M059J (cell line): ENCODE data around the gene ARIH2. TPM values are rescaled to one million over a fixed set of nuclear protein-coding genes. Genes with fewer than 3 reads are reported as not detected.
"Not testable (repeated sequence)": the region's sequence is repeated elsewhere in the genome, so short reads cannot be mapped to it uniquely, and the experiment has no call there.

Experiments
- DNase-seq: peaks from one replicate; pipeline ENCODE4 v3.0.0-alpha.2; 2012; ENCODE audit warnings: low read depth
- total RNA-seq: library from RNA; depleted of rRNA; stranded (reverse); fragments of >200 nt; shearing (Covaris generic); gene quantifications from 2 replicates; pipeline ENCODE4 v1.2.3, GENCODE V29; 2014; rRNA removed

ARIH2 gene
- total RNA-seq, result 88.4 and 94.3 TPM in 2 replicates

DNA sequence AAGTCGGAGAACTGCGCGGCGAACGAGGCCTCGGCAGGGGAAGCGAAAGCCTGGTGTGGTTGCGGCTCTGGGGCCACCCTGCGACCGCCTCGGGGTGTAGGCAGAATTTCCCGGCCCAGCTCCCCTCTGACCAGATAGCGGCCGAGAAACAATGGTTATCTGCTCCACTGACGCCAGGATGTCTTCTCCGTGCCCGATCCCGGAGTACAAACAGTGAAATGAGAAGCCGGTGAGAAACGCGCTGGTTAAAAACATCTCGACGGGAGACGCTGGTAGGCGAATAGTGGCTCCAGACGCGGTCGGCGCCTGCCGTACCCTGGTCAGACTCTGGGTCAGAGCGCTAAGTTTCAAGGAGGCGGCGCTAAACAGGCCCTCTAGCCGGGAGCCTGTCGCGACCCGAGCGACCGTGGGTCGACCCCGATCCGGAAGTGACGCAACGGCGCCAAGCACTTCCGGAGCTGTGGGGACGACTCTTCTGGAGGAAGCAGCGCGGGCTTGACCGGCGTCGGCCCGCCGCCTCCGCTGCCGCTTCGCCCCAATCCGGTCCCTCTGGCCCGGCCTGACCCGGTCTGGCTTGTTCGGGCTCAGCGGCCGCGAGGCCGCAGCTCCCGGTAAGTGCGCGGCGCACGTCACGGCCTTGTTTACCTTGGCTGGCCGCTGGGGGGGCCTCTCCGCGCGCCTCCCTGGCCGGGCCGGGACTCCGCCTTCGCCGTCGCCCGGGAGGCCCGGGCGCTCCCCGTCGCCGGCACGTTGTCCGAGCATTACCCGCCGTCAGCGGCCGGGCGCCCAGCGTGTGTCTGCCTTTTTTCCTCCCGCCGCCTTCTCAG, at the start of gene ARIH2:
Gene ARIH2, plus strand, starts transcription at position 455 of the 827 bp plus-strand sequence. CDS start 8,717 bp downstream, outside the sequence.
- peak; percentile 90 for DNase-seq

GRCh38 chr3:48877671-48878070, 41.0 kb upstream of the ARIH2 start:
- no peak for DNase-seq

- no peak for DNase-seq
Measured at GRCh38 chr3:48879307-48879993, 39.2 kb upstream of the ARIH2 start.

DNA sequence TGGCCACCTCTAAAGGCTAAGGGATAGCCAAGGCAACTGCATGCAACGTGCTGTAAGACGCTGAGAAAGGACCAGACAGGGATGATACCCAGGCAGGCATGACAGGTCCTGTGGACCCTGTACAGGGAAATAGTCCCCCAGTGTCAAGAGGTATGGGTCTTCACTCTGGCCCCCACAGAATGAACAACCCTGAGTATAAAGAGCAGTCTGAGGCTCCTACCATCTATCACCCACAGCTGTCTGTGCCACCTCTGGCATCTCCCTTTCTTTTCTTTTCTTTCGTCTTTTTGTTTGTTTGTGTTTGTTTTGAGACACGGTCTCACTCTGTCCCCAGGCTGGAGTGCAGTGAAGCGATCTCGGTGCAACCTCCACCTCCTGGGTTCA, 38.7 kb upstream of the ARIH2 start:
- DNase-seq, result no peak

DNA sequence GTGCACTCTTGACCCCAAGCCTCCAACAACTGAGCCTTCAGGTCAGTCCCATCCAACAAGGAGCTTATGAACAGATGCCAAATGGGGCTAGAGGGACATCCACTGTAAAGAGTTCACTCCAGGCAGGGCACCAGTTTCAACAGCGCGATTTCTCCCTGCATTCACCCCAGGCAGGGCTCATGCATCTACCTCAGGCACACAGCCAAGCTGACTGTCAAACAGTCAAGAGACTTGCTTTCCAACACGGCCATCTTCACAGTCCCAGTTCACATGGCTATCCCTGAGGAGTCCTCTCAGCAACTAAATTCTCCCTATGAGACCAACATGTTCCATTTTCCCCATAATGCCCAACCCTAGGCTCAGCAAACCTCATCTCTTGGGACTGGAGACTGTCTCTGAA, 37.6 kb upstream of the ARIH2 start:
- DNase-seq, result no peak

- no peak for DNase-seq
Measured at GRCh38 chr3:48881652-48882114, 37.0 kb upstream of the ARIH2 start.

DNA sequence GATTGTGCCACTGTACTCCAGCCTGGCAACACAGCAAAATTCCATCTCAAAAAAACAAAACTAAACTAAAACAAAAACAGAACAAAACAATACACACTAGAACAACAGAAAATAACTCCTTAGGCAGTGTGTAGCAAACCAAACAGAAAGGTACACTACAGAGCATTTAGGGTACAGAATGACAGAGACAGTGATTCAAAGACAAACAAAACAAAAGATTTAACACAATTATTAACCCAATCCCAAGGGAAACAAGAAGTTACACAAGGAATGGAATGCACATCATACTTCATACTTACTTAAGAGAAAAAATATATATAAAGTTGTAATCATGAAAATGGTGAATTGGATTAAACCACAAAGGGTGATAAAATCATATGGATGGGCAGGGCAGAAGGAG, 32.9 kb upstream of the ARIH2 start:
- no peak for DNase-seq

DNA sequence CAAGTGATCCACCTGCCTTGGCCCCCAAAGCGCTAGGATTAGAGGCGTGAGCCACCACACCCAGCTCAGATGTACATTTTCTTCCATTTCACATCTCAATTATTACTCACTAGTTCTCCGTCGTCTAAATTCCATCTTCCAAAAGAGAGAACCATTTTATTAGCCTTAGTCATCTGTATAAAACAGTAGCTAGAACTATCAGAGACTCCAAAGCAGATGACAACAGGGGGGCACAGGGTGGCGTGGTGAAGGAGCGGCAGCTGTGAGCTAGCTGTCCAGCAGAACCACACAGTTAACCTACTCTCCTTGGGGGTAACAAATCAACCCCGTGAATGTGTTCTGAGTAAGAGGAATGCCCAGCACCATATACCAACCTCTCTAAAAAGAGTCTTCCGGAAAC, 27.0 kb upstream of the ARIH2 start:
- DNase-seq, result no peak

GRCh38 chr3:48894516-48894915, 24.1 kb upstream of the ARIH2 start:
- no peak for DNase-seq

- DNase-seq, result no peak
Measured at GRCh38 chr3:48896936-48897335, 21.7 kb upstream of the ARIH2 start.

- DNase-seq, result no peak
Measured at GRCh38 chr3:48897460-48898376, 20.9 kb upstream of the ARIH2 start.

DNA sequence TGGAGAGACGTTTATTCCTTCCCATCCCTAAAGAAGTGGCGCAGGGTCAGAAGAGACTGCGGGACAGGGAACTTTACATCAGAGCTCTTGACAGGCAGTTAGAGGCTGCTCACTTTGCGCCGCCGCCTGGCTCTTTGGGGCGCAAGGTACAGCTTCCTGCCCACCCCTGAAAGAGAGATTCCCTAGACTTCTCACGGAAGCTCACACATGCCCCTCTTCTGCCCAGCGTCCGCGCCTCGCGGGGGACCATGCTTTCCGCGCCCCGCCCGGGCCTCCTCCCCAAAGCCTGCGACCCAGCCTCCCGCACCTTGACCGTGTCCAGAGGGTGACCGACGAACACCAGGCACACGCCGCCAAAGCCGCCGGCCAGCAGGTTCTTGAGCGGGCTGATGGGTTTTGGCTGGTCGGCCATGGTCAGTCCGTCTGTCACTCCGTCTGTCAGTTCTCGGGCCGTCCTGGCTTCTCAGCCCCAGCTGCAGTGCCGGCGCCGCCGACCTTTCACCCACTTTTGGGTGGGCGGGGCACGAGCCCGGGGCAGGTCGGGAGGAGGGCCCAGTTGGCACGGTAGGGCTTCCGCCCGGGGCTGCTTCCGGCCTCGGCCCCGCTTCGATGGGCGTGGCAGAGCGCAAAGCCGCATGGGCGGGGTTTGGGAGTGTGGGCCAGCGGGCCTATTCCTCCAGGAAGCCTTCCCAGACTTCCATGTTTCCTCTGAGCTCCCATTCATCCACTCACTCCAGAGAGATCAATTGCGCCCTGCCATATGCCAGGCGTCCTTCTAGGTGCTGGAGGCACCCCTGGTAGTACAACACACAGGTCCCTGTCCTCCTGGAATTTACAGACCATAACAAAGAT, 20.0 kb upstream of the ARIH2 start, which contains the start of gene SLC25A20:
Gene SLC25A20, minus strand, starts transcription at position 500 of the 852 bp plus-strand sequence. Its CDS starts 88 bp downstream, at position 412.
- DNase-seq, result peak; percentile 79

- no peak for DNase-seq
Measured at GRCh38 chr3:48899273-48899672, 19.4 kb upstream of the ARIH2 start.

- DNase-seq, result not testable (repeated sequence)
Measured at GRCh38 chr3:48907026-48907425, 11.6 kb upstream of the ARIH2 start.

- DNase-seq, result no peak
Measured at GRCh38 chr3:48915296-48915695, 3.3 kb upstream of the ARIH2 start.

GRCh38 chr3:48919215-48920138, 835 bp downstream of the ARIH2 start:
- peak; percentile 54 for DNase-seq

DNA sequence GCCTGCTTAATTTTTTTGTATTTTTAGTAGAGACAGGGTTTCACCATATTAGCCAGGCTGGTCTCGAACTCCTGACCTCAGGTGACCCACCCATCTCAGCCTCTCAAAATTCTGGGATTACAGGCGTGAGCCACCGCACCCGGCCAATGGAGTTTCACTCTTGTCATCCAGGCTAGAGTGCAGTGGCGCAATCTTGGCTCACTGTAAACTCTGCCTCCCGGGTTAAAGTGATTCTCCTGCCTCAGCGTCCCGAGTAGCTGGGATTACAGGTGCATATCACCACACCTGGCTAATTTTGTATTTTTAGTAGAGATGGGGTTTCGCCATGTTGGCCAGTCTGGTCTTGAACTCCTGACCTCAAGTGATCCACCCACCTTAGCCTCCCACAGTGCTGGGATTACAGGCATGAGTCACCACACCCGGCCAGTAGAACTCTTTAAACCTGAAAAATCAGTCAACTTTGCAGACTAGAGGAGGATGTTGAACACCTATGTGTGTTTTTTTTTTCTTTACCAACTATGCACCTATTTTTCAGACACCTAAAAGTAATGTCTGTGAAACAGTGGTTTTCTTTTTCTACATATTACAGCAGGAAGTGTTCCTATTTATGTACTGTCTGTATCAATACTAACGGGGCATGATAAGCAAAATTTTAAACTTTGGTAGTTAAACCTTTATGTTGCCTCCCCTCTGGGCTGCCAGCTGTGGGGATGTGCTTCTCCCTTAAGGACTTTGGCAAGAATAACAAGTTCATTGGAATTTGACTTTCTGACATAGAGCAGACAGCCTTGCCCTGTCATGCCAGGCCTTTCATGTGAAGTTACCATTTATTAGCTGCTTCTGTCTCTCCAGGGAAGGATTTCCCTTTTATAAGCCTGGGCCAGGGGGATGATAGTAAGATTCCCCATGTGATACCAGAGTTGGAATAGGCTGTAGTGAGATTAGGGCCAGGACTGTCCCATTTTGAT, 8.1 kb downstream of the ARIH2 start:
- DNase-seq, result peak; percentile 27

DNA sequence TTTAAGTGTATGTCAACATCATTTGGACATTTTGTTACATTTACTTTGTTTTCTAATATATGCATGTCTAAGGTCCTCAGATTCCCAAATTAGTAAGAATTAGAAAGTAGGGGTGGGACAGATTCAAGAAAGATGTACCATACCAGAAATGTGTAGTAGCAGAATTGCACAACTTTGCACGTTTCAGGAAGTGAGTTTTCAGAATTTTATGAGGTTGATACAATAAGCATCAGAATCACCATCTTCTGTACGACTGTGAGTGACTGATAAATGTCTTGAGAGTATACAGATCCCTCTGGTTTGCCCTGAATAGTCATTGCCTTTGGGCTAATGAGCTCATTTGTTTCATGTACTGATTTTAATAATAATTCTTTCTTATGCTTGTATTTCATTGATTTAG, 9.3 kb downstream of the ARIH2 start:
- DNase-seq, result peak; percentile 16
